GM18498 (cell line): ENCODE results near the gene DDX52.

ENCODE experiments used
- ATAC-seq: cut with Tn5 transposase; IDR thresholded peaks from one replicate; pipeline ENCODE4 v1.9.1; 2021; ENCODE audit warnings: mild to moderate bottlenecking, moderate library complexity; ENCODE audit not compliant: unreplicated experiment

The DDX52 gene

DNA sequence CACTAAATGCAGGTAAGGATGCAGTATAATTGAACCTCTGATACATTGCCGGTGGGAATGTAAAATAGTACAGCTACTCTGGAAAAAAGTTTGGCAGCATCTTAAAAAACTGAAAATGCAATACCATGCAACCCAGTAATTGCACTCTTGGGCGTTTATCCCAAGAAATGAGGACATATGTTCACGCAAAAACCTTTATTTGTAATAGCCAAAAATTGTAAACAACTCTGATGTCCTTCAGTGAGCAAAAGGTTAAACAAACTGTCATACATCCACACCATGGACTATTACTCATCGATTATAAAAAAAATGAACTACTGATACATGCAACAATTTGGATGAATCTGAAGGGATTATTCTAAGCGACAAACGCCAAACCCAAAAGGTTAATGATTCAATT is 51.0 kb downstream of the DDX52 start:
- no peak for ATAC-seq

DNA sequence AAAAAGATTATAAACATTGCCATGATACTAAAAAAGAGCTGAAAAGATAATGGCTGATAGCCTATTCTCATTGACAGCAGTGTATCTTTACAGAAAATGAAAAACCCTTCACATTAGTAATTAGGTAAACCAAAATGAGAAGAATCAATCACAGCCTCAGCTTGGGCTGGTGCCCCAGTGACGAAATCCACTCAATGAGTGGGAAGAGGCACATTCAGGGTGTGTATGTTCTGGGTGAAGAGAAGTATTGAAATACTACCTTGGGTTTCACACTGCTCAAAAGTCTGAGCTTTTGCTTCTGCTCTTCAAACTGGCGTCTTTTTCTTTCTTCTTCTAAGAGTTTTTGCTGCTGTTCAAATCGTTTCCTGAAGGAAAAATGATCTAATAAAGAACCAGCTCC is 58.2 kb downstream of the DDX52 start:
- no peak for ATAC-seq

DNA sequence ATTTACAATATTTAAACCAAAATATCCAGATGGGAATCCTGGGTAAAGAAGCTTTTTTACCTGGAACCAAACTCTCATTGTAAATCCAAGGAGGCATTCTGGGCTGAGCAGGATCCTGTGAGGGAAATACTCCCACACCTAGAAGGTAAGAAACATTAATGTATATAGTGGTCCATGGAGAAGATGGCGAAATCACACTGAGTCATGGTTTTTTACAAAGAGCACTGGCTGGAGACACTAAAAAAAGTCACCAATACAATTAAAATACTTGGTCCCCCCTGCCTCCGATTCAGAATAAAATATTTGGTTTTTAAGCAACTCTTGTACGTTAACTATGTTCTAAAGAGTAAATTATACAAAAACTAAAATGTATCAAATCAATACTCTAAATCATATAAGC is 67.0 kb downstream of the DDX52 start:
- no peak for ATAC-seq

GRCh38 chr17:37574427-37574826 is 68.8 kb downstream of the DDX52 start:
- ATAC-seq, result no peak

- ATAC-seq, result no peak
These were observed 71.6 kb downstream of the DDX52 start for GRCh38 chr17:37571674-37572073.

- ATAC-seq, result no peak
These were observed 72.6 kb downstream of the DDX52 start for GRCh38 chr17:37570527-37571093.

DNA sequence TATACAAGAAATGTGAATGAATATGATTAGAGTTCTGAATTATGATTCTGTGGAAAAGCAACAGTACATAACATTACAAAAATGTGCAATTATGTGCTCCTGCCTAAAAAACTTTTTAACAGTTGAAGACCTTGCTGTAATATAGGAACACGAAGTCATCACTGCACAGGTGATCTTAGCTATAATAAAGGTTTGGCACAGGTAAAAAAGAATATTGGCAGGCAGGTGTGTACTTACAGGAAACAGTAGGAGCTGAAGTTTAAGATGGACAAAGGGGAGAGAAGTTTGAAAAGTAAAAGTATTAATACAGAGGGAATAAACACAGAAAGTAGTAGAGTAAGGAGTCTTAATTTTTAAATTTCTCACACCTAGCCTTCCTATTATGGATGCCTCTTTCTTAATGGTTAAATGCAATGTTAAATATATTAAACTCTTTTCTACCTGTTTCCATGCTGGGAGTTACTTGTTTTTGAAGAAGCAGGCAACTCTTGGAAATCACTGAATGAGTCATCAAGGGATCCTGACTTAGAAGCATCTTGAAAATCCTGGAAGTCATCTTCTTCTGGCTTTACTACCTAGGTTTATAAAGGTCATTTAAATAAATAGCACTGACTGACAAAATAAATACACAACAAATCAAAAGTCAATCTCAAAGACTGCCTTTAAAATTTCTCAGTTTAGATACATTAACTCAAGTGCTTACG is 74.7 kb downstream of the DDX52 start:
- ATAC-seq, result no peak

DNA sequence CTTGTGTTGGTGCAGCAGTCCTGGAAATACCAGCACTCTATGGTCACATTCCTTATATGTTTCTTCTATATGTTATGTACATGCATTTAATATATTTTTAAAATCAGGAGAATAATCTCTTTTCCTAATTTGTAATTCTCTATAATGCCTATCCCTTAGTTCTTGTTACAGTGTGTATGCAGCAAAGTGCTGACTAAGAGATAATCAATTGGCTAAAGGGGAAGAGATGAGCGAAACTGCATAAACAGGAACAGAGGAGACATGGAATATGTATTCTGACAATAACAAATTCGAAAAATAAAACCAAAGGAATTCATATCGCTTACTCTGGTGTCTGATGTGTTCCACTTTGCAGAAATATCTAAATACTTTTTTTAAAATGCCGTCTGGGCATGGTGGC is 75.7 kb downstream of the DDX52 start:
- ATAC-seq, result no peak

DNA sequence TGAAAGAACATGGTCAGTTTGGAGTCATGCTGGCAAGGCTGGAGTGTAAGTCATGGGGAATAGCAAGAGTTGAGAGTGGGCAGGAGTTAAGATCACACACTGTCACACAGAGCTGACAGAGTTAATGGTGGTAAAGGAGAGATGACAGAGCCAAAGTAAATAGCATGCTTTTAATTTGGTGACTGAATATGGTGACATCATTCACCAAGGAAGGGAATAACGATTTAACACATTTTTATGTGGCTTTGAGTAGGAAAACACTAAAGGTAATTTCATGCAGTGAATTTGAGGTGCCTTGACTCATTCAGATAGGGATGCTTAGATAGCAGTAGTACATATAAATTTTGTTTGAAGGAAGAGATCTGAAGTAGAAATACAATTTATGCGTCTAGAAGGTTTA is 76.1 kb downstream of the DDX52 start:
- ATAC-seq, result no peak

DNA sequence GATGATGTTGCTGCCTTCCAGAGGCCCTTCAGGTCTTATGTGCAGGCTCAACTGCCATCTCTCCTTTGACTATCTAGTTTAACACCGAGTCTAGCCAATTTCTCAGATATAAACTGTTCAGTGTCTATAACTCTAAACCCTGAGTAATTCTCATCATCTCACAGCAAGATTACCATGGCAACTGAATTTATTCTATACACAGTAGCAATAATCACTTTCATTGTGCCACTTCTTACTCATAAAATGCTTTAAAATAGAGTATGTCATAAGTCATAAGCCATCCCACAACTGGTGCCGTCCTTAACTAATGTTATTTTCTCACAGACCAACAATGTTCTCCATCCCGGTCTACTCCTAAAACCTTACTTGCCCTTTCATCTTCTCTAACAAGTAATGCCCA is 79.0 kb downstream of the DDX52 start:
- no peak for ATAC-seq

- ATAC-seq, result no peak
These were observed 81.1 kb downstream of the DDX52 start for GRCh38 chr17:37562016-37562745.
